Epithelial cell of alveolus of lung (primary cell): ENCODE data around the gene ZNF592. TPM values are rescaled to one million over a fixed set of nuclear protein-coding genes. Genes with fewer than 3 reads are reported as not detected.

Experiments
- total RNA-seq: library from RNA; depleted of rRNA; stranded (reverse); fragments of >200 nt; gene quantifications from 2 replicates; pipeline ENCODE4 v1.2.1, GENCODE V29; 2015

ZNF592 gene, protein sequence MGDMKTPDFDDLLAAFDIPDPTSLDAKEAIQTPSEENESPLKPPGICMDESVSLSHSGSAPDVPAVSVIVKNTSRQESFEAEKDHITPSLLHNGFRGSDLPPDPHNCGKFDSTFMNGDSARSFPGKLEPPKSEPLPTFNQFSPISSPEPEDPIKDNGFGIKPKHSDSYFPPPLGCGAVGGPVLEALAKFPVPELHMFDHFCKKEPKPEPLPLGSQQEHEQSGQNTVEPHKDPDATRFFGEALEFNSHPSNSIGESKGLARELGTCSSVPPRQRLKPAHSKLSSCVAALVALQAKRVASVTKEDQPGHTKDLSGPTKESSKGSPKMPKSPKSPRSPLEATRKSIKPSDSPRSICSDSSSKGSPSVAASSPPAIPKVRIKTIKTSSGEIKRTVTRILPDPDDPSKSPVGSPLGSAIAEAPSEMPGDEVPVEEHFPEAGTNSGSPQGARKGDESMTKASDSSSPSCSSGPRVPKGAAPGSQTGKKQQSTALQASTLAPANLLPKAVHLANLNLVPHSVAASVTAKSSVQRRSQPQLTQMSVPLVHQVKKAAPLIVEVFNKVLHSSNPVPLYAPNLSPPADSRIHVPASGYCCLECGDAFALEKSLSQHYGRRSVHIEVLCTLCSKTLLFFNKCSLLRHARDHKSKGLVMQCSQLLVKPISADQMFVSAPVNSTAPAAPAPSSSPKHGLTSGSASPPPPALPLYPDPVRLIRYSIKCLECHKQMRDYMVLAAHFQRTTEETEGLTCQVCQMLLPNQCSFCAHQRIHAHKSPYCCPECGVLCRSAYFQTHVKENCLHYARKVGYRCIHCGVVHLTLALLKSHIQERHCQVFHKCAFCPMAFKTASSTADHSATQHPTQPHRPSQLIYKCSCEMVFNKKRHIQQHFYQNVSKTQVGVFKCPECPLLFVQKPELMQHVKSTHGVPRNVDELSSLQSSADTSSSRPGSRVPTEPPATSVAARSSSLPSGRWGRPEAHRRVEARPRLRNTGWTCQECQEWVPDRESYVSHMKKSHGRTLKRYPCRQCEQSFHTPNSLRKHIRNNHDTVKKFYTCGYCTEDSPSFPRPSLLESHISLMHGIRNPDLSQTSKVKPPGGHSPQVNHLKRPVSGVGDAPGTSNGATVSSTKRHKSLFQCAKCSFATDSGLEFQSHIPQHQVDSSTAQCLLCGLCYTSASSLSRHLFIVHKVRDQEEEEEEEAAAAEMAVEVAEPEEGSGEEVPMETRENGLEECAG (N-terminal part only)
- 8.1 and 13.8 TPM in 2 replicates for total RNA-seq

DNA sequence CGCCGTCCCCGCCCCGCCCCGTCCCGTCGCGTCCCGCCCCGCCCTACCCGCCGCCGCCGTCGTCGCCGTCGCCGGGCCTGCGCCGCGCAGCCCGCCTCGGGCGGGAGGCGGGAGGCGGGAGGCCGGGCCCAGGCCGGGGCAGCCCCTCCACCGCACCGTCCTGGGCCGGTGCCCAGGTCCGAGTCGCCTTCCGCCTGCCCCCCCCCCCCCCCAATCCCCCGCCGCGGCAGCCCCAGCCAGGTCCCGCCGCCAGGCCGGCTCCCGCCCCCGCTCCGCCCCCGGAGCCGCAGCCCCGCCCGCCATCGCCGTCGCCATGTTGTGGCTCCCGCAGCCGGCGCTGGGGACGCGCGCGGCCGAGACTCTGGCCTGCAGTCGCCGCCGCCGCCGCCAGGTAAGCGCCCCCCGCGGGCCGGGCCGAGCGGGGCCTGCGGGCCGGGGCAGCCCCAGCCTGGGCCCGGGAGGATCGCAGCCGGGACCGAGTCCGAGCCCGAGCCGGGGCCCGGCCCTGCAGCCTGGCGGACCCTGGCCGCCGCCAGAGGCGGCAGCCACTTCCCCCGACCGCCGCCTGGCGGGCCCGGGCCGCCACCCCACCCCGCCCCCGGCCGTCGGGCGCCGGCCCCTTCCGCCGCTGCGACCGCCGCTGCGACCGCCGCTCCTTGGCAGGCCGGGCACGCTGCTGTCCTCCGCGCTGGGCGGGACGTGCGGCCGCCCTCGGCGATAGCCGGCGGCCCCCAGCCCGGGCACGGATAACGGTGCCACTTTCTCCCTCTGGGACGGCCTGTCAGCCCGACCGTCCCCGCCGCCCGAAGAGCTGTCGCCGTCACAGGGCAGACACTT lies at the start of gene ZNF592:
Gene ZNF592, plus strand, starts transcription at position 319 of the 837 bp plus-strand sequence. CDS start 34,084 bp downstream, outside the sequence.

DNA sequence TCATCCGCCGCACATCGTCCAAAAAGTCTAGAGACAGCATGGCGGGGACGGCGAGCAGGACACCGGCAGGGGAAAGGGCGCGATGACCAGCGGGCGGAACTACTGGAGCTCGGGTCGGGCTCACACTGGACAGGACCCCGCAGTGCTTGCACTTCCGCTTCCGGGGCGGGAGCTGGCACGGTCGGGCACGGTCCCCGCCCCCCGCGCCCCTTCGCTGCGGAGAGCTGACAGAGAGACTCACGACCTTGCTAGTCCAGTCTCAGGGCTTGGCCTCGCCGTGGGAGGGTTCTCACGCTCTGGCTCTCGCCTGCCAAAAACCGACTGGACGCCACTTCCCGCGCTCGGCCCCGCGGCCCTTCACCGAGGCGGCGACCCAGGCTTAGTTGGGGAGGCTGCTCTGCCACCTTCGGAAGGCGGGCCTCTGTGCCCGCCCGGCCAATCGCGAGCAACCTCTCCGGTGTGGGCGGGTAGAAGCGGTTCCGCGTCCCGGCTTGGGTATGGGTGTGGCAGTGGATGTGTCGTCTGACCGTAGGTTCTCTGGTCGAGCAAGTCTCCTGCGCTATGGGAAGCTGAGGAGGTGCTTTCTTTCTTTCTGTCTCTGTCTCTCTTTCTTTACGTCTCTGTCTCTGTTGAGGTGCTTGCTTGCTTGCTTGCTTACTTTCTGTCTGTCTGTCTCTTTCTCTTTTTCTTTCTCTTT lies 32.2 kb upstream of the ZNF592 start, which contains the start of gene SEC11A:
Gene SEC11A, minus strand, starts transcription at position 104 of the 697 bp plus-strand sequence. Its CDS starts 64 bp downstream, at position 40.

DNA sequence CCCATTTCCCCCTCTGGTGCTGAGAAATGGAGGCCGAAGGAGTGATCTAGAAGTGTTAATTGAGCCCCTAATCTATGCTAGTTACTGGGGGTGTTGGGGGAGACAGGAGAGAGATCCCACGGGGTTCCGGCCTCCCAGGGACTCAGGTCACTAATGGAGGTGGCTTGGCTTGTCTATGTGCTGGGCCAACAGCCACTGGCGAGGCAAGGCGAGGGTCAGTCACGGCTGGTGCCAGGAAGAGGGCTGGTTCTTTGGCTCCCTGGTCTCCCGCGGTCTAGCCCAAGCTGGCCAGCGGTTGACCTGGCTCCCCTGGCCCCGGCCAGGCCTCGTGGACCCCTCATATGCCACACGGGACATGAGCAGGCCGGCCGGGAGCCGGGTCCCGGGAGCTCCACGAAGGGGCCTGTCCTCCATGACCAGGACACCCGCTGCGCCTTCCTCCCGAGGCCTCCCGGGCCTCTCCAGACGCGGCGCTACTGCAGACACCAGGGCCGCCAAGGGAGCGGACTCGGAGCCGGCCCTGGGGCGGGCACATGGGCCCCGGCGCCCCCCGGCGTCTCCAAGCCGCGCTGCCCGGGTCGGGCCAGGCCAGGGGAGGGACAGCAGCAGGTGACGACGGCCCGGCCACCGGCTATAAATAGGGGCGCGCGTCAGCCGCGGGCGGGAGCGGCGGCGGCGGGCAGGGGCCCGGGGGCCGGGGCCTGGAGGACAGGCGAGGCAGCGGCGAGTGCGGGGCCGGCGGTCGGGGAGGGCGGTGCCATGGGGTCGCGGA lies 68.5 kb downstream of the ZNF592 start, which contains the start of gene ALPK3:
Gene ALPK3, plus strand, starts transcription at position 663 of the 772 bp plus-strand sequence. Its CDS starts 97 bp downstream, at position 760.

Other genes with a start within 250 kb of the ZNF592 start
- 10.7 and 17.6 TPM in 2 replicates for gene ZSCAN2, start 147.6 kb upstream of the ZNF592 start, total RNA-seq
- 13.7 and 15.7 TPM in 2 replicates for gene WDR73, start 94.3 kb upstream of the ZNF592 start, total RNA-seq
- gene NMB, start 90.4 kb upstream of the ZNF592 start, total RNA-seq: 6.5 and 10.9 TPM in 2 replicates
- 200 and 269 TPM in 2 replicates for gene SEC11A, start 32.5 kb upstream of the ZNF592 start, total RNA-seq
- 0.80 and 3.1 TPM in 2 replicates for gene ALPK3, start 68.8 kb downstream of the ZNF592 start, total RNA-seq
- gene SLC28A1, start 136.1 kb downstream of the ZNF592 start, total RNA-seq: not detected in 2 replicates
- 22.6 and 23.8 TPM in 2 replicates for gene PDE8A, start 233.3 kb downstream of the ZNF592 start, total RNA-seq